Measurements from ENCODE around the gene NCAM1.

Gene NCAM1

GRCh38 chr11:113090716-113091480 is 129.7 kb downstream of the NCAM1 start:
- no peak for DNase-seq

DNA sequence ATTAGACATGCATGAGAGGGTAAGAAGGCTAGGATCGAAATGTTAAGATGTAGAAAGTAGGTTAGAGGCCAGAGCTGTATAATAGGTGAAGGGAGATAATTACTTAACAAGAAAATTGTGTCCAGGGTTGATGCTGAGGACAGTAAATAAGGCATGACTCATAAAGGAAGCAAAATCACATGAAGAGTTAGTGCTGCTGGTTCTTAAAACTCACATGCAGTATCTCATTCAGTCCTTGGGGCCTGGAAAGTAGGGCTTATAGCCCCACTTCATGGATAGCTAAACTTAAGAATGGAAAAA is 130.2 kb downstream of the NCAM1 start:
- no peak for DNase-seq

- no peak for DNase-seq
Observed at GRCh38 chr11:113096648-113097047, 135.4 kb downstream of the NCAM1 start.

- DNase-seq = no peak
Observed at GRCh38 chr11:113103932-113104690, 142.9 kb downstream of the NCAM1 start.

GRCh38 chr11:113104691-113105251 is 143.6 kb downstream of the NCAM1 start:
- no peak for DNase-seq

DNA sequence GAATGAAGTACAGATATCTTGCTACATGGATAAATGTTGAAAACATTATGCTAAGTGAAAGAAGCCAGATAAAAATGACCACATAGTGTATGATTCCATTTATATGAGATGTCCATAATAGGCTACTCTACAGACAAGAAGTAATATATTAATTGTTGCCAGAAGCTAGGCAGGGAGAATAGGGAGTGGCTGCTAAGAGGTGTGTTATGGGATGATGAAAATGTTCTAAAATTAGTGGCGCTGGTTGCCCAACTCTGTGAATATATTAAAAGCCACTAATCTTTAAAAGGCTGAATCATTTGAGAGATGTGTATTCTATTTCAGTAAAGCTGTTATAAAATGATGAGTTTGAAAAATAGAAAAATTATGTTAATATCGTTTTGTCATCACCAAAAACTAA is 144.4 kb downstream of the NCAM1 start:
- DNase-seq = no peak

GRCh38 chr11:113106507-113106906 is 145.3 kb downstream of the NCAM1 start:
- no peak for DNase-seq

DNA sequence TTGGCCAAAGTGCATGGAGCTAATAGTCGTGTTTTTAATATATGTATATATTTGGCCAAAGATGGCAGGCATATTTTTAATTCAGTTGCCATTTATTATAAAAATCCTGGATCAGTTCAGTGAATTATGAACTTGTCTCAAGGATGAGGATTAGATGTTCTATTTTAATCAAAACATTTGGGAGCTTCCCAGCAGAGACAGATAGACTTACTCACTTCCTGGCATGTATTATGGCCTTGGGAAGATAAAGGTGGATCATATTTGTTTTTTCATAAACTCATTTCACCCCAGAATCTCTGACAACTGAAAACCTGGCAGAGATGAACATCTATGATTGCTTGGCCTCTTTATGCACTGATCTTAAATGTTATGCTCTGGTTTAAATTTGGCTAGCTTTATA is 148.8 kb downstream of the NCAM1 start:
- no peak for DNase-seq

DNA sequence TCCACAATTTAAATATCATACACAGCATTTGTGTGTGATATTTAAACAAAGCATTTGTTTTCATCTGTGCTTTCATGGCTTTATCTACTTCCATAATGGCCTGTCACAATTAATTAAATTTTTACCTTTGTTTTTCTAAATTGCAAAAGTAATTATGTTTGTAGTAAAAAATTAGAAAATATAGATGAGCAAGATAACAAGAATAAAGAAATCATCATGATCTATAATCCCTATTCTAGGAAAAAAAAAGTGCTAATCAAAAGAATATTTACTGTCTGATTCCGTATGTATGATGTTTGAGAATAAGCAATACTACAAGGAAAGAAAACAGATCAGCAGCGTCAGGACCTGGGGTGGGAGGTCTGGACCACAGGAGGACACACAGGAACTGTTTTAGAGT is 149.9 kb downstream of the NCAM1 start:
- DNase-seq = no peak

- no peak for DNase-seq
Observed at GRCh38 chr11:113112307-113112706, 151.1 kb downstream of the NCAM1 start.

DNA sequence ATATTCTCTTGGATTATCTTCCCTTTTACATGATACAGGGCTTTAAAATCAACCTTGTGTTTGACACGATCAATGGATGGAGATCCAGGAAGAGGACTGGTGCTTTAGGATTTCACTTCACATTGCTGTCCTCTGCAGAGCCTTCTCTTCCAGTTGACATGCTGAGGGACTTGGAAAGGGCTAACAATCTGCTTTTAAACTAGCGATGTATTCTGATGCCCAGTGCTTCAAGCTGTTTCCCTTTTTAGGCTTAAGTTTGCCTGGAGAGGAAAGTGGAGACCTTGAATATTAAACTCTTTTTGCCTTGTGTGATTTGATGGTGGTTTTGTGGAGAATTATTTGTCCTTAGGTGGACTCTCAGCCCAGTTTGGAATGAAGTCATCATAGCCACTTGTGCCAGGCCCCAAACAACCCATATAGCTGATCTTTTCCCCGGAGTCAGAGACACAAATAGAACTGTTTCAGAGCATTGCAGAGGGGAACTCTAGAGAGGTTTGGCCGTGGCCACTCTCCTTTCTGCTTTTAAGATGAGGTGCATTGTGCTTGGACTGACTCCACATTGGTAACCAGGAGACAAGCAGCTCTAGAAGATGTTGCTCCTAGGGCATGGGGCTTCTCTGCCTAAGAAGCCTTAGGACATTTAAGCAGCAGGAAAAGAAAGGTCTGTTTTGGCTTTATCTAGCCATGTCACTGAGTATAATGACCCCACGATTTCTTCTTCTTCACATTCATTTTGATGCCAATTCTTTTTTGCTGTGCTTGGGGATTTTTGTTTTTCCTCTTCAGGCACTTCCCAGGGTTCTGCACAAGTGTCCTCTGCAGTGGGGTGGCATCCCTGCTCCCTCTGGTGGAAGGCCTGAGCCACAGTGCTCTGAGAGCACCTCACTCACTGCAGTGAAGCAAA is 152.8 kb downstream of the NCAM1 start:
- peak; percentile 15 for DNase-seq

DNA sequence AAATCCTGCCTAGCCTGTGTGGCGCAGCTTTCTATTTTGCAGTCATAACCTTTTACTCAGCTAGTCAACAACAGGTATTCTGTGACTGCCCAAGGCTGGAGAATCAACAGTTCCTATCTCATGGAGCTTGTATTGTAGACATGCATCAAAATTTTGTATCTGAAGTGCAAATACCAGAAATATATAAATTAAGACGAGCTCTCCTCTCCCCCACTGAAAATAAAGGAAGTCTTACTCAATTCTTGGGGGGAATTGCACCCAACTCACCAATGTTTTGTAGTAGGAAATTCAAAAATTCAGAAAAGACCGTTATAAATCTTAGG is 153.4 kb downstream of the NCAM1 start:
- DNase-seq = no peak

DNA sequence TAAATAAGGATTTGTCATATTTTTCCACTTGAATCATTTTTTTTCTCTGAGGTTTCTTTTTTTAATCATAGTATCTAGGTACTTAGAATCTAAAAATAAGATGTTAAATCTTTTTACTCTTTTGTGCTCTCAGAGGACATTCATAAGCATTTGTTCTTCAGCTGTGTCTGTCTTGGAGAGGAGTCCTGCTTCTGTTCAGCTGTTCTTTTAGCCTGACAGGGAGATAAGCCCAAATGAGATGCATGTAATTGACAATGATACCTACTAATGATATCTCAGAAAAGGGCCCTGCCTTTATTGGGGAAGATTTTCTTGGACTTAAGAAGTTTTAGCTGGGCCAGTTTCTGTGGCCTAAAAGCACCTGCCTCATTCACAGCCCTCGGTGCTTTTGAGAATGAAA is 156.9 kb downstream of the NCAM1 start:
- no peak for DNase-seq

DNA sequence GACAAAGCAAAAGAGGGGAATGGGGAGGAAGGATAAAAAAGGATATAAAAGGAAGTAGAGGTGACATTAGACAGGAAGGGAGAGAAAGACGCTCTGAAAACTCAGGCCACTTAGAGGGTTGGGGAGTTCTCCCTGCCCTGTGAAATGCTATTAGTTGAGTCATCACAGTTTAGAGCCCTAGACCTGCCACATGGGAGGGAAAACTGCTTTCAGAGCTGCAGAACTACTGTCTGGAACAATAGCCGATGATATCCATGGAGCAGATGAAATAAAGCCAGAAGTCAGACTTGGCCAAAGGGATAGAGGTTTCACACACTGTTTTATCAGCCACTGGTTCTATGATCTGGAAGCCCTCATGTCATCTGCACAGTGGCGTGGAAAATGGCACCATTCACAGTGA is 157.9 kb downstream of the NCAM1 start:
- DNase-seq = no peak

- DNase-seq = no peak
Observed at GRCh38 chr11:113119966-113120736, 158.9 kb downstream of the NCAM1 start.

- no peak for DNase-seq
Observed at GRCh38 chr11:113121746-113122145, 160.5 kb downstream of the NCAM1 start.

GRCh38 chr11:113124006-113124405 is 162.8 kb downstream of the NCAM1 start:
- no peak for DNase-seq

- DNase-seq = no peak
Observed at GRCh38 chr11:113124578-113124977, 163.4 kb downstream of the NCAM1 start.

GRCh38 chr11:113129261-113129992 is 168.2 kb downstream of the NCAM1 start:
- no peak for DNase-seq

- no peak for DNase-seq
Observed at GRCh38 chr11:113131036-113131775, 170.0 kb downstream of the NCAM1 start.

DNA sequence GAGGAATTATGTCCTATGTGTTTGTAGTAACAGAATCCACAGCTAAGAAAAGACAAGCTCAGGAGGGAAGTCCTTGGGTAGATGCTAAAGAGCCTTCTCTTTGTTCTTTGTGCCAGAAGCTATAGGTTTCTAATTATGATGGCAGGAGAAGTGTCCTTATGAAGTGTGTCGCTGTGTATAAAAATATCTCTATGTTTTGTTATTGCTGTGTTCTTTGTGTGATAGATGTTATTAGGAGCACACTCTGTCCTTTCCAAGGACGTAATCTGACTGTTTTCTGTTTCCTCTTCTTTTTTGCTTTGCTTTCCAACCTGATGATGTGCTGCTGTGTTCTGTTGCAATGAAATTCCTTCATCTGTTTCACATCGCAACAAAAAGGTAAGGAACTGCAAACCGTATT is 171.9 kb downstream of the NCAM1 start:
- DNase-seq = no peak

Measured in activated CD4-positive, alpha-beta T cell treated with anti-CD3 and anti-CD28 coated beads, Interleukin-10, Interleukin-2, amounts not matched to agents 100 ng/mL and 50 ng/mL, durations not matched to agents 16 hours and 8 hours (primary cell).